Bronchial epithelial cell (primary cell): ENCODE results near the gene FAM9C. TPM values are rescaled to one million over a fixed set of nuclear protein-coding genes. Genes with fewer than 3 reads are reported as not detected.
"Not testable (repeated sequence)": the region's sequence is repeated elsewhere in the genome, so short reads cannot be mapped to it uniquely, and the experiment has no call there.

Source experiments
- DNase-seq: peaks from one replicate; pipeline ENCODE4 v3.0.0-alpha.2; 2010; ENCODE audit warnings: low read depth
- FAIRE-seq: peaks from 2 replicates; lab custom pipeline; 2011; peaks lifted over from hg19 to GRCh38; lab: Jason Lieb, UNC
- H3K27me3 ChIP-seq: 2 replicates; pipeline ENCODE4 v1.5.1; 2011; ENCODE audit warnings: low read length; ENCODE audit not compliant: control insufficient read depth, insufficient read depth
- H3K36me3 ChIP-seq: 2 replicates; pipeline ENCODE4 v1.5.1; 2011; ENCODE audit warnings: low read length; ENCODE audit not compliant: control insufficient read depth, insufficient read depth
- H3K4me3 ChIP-seq: 2 replicates; pipeline ENCODE4 v1.5.1; 2011; ENCODE audit warnings: mild to moderate bottlenecking, low read depth, low read length, control low read depth
- CTCF ChIP-seq: IDR thresholded peaks from 2 replicates; pipeline ENCODE4 v1.5.1; 2011; ENCODE audit warnings: mild to moderate bottlenecking, moderate library complexity, low read length, control low read depth, inconsistent platforms; ENCODE audit not compliant: insufficient read depth, severe bottlenecking
- total RNA-seq: library from RNA; depleted of rRNA; stranded (reverse); fragments of >200 nt; gene quantifications from 2 replicates; pipeline ENCODE4 v1.2.1, GENCODE V29; 2014

FAM9C gene
- total RNA-seq, 1 donor from 2014 or later: not detected

DNA sequence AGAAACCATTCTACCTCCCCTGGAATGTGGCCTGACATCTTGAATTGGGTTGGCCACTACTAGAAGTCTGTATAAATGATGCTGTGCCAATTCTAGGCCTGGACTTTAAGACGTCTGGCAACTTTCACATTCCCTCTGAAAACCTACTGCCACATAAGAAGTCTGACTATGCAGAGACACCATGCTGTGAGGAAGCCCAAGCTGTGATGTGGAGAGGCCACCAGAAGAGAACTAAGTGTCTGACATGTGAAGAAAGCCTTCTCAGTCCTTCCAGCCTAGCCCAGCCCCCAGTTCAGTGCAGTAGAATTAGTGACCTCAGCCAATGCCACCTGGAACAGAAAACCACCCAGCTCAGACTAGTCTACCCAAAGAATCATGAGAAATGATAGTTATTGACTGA lies 24.2 kb upstream of the FAM9C start:
- no peak for FAIRE-seq
- no peak for DNase-seq
- Histone ChIP-seq H3K27me3 (no peaks in the 10 kb centered on the region), H3K4me3 (no peak overlapping the region), H3K36me3 (no peaks in the 10 kb centered on the region)
- TF ChIP-seq CTCF: no peak

- no peak for TF ChIP-seq CTCF
- Histone ChIP-seq H3K27me3 (no peaks in the 10 kb centered on the region), H3K36me3 (no peaks in the 10 kb centered on the region), H3K4me3 (no peak overlapping the region)
- FAIRE-seq (no peak), DNase-seq (no peak)
These were observed 23.4 kb upstream of the FAM9C start for GRCh38 chrX:13067773-13068172.

GRCh38 chrX:13066391-13066790 lies 22.0 kb upstream of the FAM9C start:
- Histone ChIP-seq H3K4me3 (no peak overlapping the region), H3K36me3 (no peaks in the 10 kb centered on the region), H3K27me3 (no peaks in the 10 kb centered on the region)
- FAIRE-seq: no peak
- no peak for DNase-seq
- TF ChIP-seq CTCF: no peak

DNA sequence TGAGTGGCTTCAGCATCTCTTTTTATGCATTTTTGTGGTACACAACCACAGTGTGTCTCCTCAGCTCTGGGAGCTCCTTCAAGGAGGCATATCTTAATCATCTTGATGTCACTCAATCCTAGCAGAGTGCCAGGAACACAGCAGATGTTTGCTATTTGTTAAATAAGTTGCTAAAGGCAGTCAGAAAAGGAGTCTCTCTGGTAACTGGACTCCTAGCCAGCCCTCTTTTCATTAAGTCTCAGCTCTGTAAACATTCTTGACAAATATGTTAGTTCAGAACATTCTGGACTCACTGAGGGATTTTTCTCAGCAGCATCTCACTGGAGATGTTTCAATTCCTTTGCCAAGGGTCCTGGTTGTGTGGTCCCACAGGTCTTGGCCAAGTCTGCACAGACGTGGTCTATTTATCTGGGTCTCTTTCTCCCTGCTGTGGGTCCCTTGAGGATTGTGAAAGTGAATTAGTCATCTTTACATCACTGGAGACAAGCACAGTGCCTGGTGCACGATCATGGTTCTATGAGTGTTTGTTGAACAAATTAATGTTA lies 20.3 kb upstream of the FAM9C start:
- no peak for FAIRE-seq

DNA sequence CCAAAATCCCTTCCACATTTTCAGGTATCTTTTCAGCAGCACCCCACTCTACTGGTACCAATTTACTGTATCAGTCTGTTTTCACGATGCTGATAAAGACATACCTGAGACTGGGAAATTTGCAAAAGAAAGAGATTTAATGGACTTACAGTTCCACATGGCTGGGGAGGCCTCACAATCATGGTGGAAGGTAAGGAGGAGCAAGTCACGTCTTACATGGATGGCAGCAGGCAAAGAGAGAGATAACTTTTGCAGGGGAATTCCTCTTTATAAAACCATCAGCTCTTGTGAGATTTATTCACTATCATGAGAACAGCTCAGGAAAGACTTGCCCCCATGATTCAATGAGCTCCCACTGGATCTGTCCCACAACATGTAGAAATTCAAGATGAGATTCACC lies 18.7 kb upstream of the FAM9C start:
- H3K27me3 ChIP-seq, DNase-seq, H3K4me3 ChIP-seq, H3K36me3 ChIP-seq, FAIRE-seq: not testable (repeated sequence)

More for the DNA sequence above, 20.3 kb upstream of the FAM9C start:
- TF ChIP-seq CTCF: no peak
- Histone ChIP-seq H3K4me3 (no peak overlapping the region), H3K27me3 (no peaks in the 10 kb centered on the region), H3K36me3 (no peaks in the 10 kb centered on the region)
- peak; percentile 17 for DNase-seq

DNA sequence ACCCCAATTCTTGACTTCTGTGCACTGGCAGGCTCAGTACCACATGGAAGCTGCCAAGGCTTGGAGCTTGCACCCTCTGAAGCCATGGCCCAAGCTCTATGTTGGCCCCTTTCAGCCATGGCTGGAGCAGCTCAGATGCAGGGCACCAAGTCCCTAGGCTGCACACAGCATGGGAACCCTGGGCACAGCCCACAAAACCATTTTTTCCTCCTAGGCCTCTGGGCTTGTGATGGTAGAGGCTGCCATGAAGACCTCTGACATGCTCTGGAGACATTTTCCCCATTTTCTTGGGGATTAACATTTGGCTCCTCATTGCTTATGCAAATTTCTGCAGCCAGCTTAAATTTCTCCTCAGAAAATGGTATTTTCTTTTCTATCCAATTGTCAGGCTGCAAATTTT lies 17.9 kb upstream of the FAM9C start:
- not testable (repeated sequence) for FAIRE-seq, H3K4me3 ChIP-seq, H3K36me3 ChIP-seq

GRCh38 chrX:13061215-13061708 lies 16.8 kb upstream of the FAM9C start:
- not testable (repeated sequence) for DNase-seq, H3K36me3 ChIP-seq, FAIRE-seq, H3K27me3 ChIP-seq, H3K4me3 ChIP-seq

More for the DNA sequence above, 17.9 kb upstream of the FAM9C start:
- not testable (repeated sequence) for H3K27me3 ChIP-seq, DNase-seq
